Hepatocyte (in vitro differentiated cells): Measurements from ENCODE around the gene FOXD4L6.
"Not testable (repeated sequence)": the region's sequence is repeated elsewhere in the genome, so short reads cannot be mapped to it uniquely, and the experiment has no call there.

Experiments used
- EZH2 ChIP-seq: fragments of 200-600 bp; sonication (generic); IDR thresholded peaks from 2 replicates; pipeline ENCODE4 v1.6.1; 2016; ENCODE audit warnings: antibody characterized with exemption, mild to moderate bottlenecking, borderline replicate concordance
- TF ChIP-seq, protein P1 (sequence below): fragments of 200-600 bp; sonication (generic); IDR thresholded peaks from 2 replicates; pipeline ENCODE4 v1.5.1; 2016; ENCODE audit warnings: antibody characterized with exemption, mild to moderate bottlenecking; ENCODE audit not compliant: poor library complexity

DNA sequence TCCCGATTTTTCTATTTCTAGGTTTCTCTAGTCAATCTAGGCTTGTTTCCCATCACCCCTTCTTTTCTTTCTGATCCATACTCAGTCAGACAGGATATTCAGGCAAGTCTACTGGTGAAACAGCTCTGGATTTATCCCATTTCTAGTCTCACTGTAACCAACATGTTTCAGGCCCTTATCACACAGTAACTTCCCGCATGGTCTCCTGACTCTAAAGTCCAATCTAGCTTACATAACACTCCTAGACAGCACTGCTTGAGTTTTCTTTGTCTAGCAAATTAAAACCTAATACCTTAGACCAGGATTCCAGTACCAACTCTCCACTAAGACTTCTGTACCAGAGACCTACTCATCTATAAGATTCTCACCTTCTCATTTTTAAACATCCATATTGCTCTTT, 13.4 kb upstream of the FOXD4L6 start:
- TF ChIP-seq, protein P1, sequence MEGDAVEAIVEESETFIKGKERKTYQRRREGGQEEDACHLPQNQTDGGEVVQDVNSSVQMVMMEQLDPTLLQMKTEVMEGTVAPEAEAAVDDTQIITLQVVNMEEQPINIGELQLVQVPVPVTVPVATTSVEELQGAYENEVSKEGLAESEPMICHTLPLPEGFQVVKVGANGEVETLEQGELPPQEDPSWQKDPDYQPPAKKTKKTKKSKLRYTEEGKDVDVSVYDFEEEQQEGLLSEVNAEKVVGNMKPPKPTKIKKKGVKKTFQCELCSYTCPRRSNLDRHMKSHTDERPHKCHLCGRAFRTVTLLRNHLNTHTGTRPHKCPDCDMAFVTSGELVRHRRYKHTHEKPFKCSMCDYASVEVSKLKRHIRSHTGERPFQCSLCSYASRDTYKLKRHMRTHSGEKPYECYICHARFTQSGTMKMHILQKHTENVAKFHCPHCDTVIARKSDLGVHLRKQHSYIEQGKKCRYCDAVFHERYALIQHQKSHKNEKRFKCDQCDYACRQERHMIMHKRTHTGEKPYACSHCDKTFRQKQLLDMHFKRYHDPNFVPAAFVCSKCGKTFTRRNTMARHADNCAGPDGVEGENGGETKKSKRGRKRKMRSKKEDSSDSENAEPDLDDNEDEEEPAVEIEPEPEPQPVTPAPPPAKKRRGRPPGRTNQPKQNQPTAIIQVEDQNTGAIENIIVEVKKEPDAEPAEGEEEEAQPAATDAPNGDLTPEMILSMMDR: not testable (repeated sequence)
- not testable (repeated sequence) for TF ChIP-seq EZH2
